C4-2B (cell line): ENCODE results near the gene SCPEP1.

Source experiments
- CTCF ChIP-seq: fragments of 450-650 bp; conservative IDR thresholded peaks from 2 replicates; pipeline ENCODE4 v1.5.1; 2017; ENCODE audit warnings: mild to moderate bottlenecking
- ZFX ChIP-seq: fragments of 450-650 bp; IDR thresholded peaks from 2 replicates; pipeline ENCODE4 v1.6.1; 2017

- peak; percentile 85 for TF ChIP-seq CTCF
- TF ChIP-seq ZFX, result no peak
Observed at GRCh38 chr17:57009737-57010445, 32.0 kb downstream of the SCPEP1 start.
